Keratinocyte (primary cell): Measurements from ENCODE around the gene PEX10. TPM values are rescaled to one million over a fixed set of nuclear protein-coding genes. Genes with fewer than 3 reads are reported as not detected.

Source experiments
- DNase-seq: peaks from one replicate; pipeline ENCODE4 v3.0.0-alpha.2; 2011; ENCODE audit warnings: low read depth, missing footprints, low spot score
- FAIRE-seq: peaks from 2 replicates; lab custom pipeline; 2011; peaks lifted over from hg19 to GRCh38; lab: Jason Lieb, UNC
- H2AFZ ChIP-seq: 2 replicates; pipeline ENCODE4 v1.6.0; 2012; ENCODE audit warnings: low read length, control low read depth, inconsistent platforms; ENCODE audit not compliant: control insufficient read depth
- H3K27ac ChIP-seq: 2 replicates; pipeline ENCODE4 v1.5.1; 2011; ENCODE audit warnings: low read length; ENCODE audit not compliant: control insufficient read depth, insufficient read depth
- H3K27me3 ChIP-seq: 3 replicates; pipeline ENCODE4 v1.6.0; 2011; ENCODE audit warnings: low read length; ENCODE audit not compliant: control insufficient read depth, insufficient read depth; ENCODE audit errors: extremely low read depth
- H3K36me3 ChIP-seq, 2 experiments: 2 replicates in 1 of 2; 3 replicates in 1 of 2; pipeline ENCODE4 v1.5.1; 2011; ENCODE audit warnings: low read length in 2 of 2, mild to moderate bottlenecking in 1 of 2; ENCODE audit not compliant: control insufficient read depth in 2 of 2, insufficient read depth in 2 of 2; ENCODE audit errors: extremely low read depth in 1 of 2
- H3K4me1 ChIP-seq: 3 replicates; pipeline ENCODE4 v1.5.1; 2011; ENCODE audit warnings: low read length; ENCODE audit not compliant: control insufficient read depth, insufficient read depth; ENCODE audit errors: extremely low read depth
- H3K4me2 ChIP-seq: 3 replicates; pipeline ENCODE4 v1.6.0; 2011; ENCODE audit warnings: low read depth, low read length; ENCODE audit not compliant: control insufficient read depth, insufficient read depth; ENCODE audit errors: extremely low read depth
- H3K4me3 ChIP-seq, 3 experiments: fragments of 200-600 bp in 1 of 3; sonication (generic) in 1 of 3; 2 replicates in 2 of 3; 3 replicates in 1 of 3; pipeline ENCODE4 v1.5.1; 2011 to 2016; ENCODE audit warnings: low read length in 3 of 3, mild to moderate bottlenecking in 3 of 3, control low read depth in 2 of 3, inconsistent platforms in 1 of 3, low read depth in 1 of 3, mixed read lengths in 1 of 3, mixed run types in 1 of 3, moderate library complexity in 1 of 3; ENCODE audit not compliant: control insufficient read depth in 2 of 3, insufficient read depth in 2 of 3; ENCODE audit errors: extremely low read depth in 1 of 3
- H3K79me2 ChIP-seq: 2 replicates; pipeline ENCODE4 v1.6.0; 2012; ENCODE audit warnings: low read length; ENCODE audit not compliant: control insufficient read depth, insufficient read depth
- H3K9ac ChIP-seq: 3 replicates; pipeline ENCODE4 v1.6.0; 2011; ENCODE audit warnings: low read length; ENCODE audit not compliant: control insufficient read depth, insufficient read depth; ENCODE audit errors: extremely low read depth
- H3K9me1 ChIP-seq: 3 replicates; pipeline ENCODE4 v1.6.0; 2011; ENCODE audit warnings: low read length; ENCODE audit not compliant: control insufficient read depth, insufficient read depth; ENCODE audit errors: extremely low read depth
- H3K9me3 ChIP-seq: 2 replicates; pipeline ENCODE4 v1.5.1; 2012; ENCODE audit warnings: low read depth, low read length; ENCODE audit not compliant: control insufficient read depth
- H4K20me1 ChIP-seq: 3 replicates; pipeline ENCODE4 v1.6.0; 2011; ENCODE audit warnings: low read length; ENCODE audit not compliant: control insufficient read depth, insufficient read depth; ENCODE audit errors: extremely low read depth
- CTCF ChIP-seq, 3 experiments: IDR thresholded peaks in 1 of 3; conservative IDR thresholded peaks in 1 of 3; optimal IDR thresholded peaks in 1 of 3; 2 replicates in 2 of 3; 3 replicates in 1 of 3; pipeline versions ENCODE3 to v1.5.1; 2011; ENCODE audit warnings: low read length in 3 of 3, mild to moderate bottlenecking in 3 of 3, moderate library complexity in 2 of 3, control low read depth in 1 of 3, inconsistent platforms in 1 of 3; ENCODE audit not compliant: insufficient read depth in 2 of 3; ENCODE audit errors: extremely low read depth in 1 of 3
- EZH2 ChIP-seq: IDR thresholded peaks from one replicate; pipeline ENCODE4 v1.6.1; 2012; ENCODE audit warnings: inconsistent platforms, mild to moderate bottlenecking, low read length, moderate library complexity
- dilution Hi-C: fragments of 300-500 bp; cut with MboI; formaldehyde crosslinking; loops from one replicate; pipeline ENCODE4 v1.7.0; 2020; ENCODE audit warnings: low sequenced_read_pairs; ENCODE audit not compliant: extremely low pct_ligation_motif_present
- polyA plus RNA-seq, 5 experiments: library from polyadenylated mRNA; depleted of rRNA in 3 of 5; stranded (reverse) in 3 of 5; stranded (forward) in 1 of 5; unstranded in 1 of 5; fragments of >200 nt; gene quantifications; 1 replicate in 1 of 5; 2 replicates in 3 of 5; 3 replicates in 1 of 5; pipeline versions ENCODE4 v1.2.1 to v1.2.3, GENCODE V29; 2011 to 2012; ENCODE audit warnings: missing spikeins in 2 of 5, low read depth in 1 of 5, low replicate concordance in 1 of 5

PEX10 gene
- polyA plus RNA-seq, 1 donor (not counting 4 experiments of a cell fraction or from before 2014, with no cell fraction given) = 13.8 TPM

GRCh38 chr1:2431518-2431917 lies 19.2 kb upstream of the PEX10 start:
- peak overlapping the region; percentile 60 for H3K9ac ChIP-seq

GRCh38 chr1:2431103-2431502 lies 18.7 kb upstream of the PEX10 start:
- peak overlapping the region; percentile 41 to 79 (median 62) for H3K4me3 ChIP-seq
- DNase-seq = no peak
- H3K4me1 ChIP-seq = peaks cover 45% of the 10 kb centered on the region
- H3K9ac ChIP-seq = peak overlapping the region; percentile 19
- no peak for TF ChIP-seq CTCF (optimal IDR thresholded peaks at IDR 0.05 in 1 of 3, IDR thresholded peaks at IDR 0.05 in 1 of 3, conservative IDR thresholded peaks at IDR 0.05 in 1 of 3; ENCODE audit: extremely low read depth in 1 of 3, insufficient read depth in 2 of 3, low read length in 3 of 3)
- TF ChIP-seq EZH2 = no peak
- peaks cover 83% of the 10 kb centered on the region for H3K79me2 ChIP-seq
- peaks cover 26% of the 10 kb centered on the region for H4K20me1 ChIP-seq
- H3K36me3 ChIP-seq = peaks cover 12 to 41% of the 10 kb centered on the region in 2 experiments
- H2AFZ ChIP-seq = no peak overlapping the region
- H3K27me3 ChIP-seq = no peaks in the 10 kb centered on the region
- H3K9me1 ChIP-seq = no peaks in the 10 kb centered on the region
- peak overlapping the region; percentile 18 for H3K27ac ChIP-seq
- dilution Hi-C loops = no loop called here
- peak overlapping the region; percentile 97 for H3K4me2 ChIP-seq
- H3K9me3 ChIP-seq = peaks cover 2% of the 10 kb centered on the region
- peak; percentile 71 for FAIRE-seq

More at GRCh38 chr1:2431518-2431917, 19.2 kb upstream of the PEX10 start:
- no peak for TF ChIP-seq EZH2
- TF ChIP-seq CTCF (optimal IDR thresholded peaks at IDR 0.05 in 1 of 3, IDR thresholded peaks at IDR 0.05 in 1 of 3, conservative IDR thresholded peaks at IDR 0.05 in 1 of 3; ENCODE audit: extremely low read depth in 1 of 3, insufficient read depth in 2 of 3, low read length in 3 of 3) = no peak
- DNase-seq (no peak), FAIRE-seq (no peak)
- H3K36me3 ChIP-seq = peaks cover 12 to 41% of the 10 kb centered on the region in 2 experiments
- H4K20me1 ChIP-seq = peaks cover 26% of the 10 kb centered on the region
- no peaks in the 10 kb centered on the region for H3K9me1 ChIP-seq
- no peak overlapping the region for H2AFZ ChIP-seq
- H3K27me3 ChIP-seq = no peaks in the 10 kb centered on the region
- H3K4me1 ChIP-seq = peaks cover 45% of the 10 kb centered on the region
- peaks cover 2% of the 10 kb centered on the region for H3K9me3 ChIP-seq
- dilution Hi-C loops = no loop called here
- H3K79me2 ChIP-seq = peaks cover 86% of the 10 kb centered on the region
- peak overlapping the region; percentile 97 for H3K4me2 ChIP-seq
- H3K27ac ChIP-seq = peak overlapping the region; percentile 10
- H3K4me3 ChIP-seq = peak overlapping the region; percentile 41 to 79 (median 62)
